HepG2 (cell line): Measurements from ENCODE around the gene MEF2B.

ENCODE experiments used
- AFF4 ChIP-seq: sonication (generic); formaldehyde crosslinking; IDR thresholded peaks from 2 replicates; pipeline ENCODE4 v1.4.0; 2020; ENCODE audit warnings: missing genetic modification reagents
- CTCF ChIP-seq: sonication (generic); formaldehyde crosslinking; IDR thresholded peaks from 2 replicates; pipeline ENCODE4 v1.5.0; 2020; ENCODE audit warnings: mild to moderate bottlenecking, missing genetic modification reagents, moderate library complexity
- EZH2 ChIP-seq: conservative IDR thresholded peaks from 2 replicates; pipeline ENCODE4 v1.6.1; 2012; ENCODE audit warnings: mild to moderate bottlenecking, low read depth, low read length, moderate library complexity
- IRF2 ChIP-seq: IDR thresholded peaks from 2 replicates; pipeline ENCODE4 v1.6.1; 2018; ENCODE audit warnings: missing genetic modification reagents, missing compliant biosample characterization
- MAFF ChIP-seq: IDR thresholded peaks from 2 replicates; pipeline ENCODE4 v1.6.1; 2011; ENCODE audit warnings: low read depth, low read length, improper control_type of control experiment
- NCOR1 ChIP-seq: fragments of 200-600 bp; sonication (generic); IDR thresholded peaks from 2 replicates; pipeline ENCODE4 v1.7.0; 2017; ENCODE audit warnings: antibody characterized with exemption, low read length, borderline replicate concordance
- NR2C2 ChIP-seq: sonication (generic); formaldehyde crosslinking; IDR thresholded peaks from 2 replicates; pipeline ENCODE4 v1.4.0; 2020; ENCODE audit warnings: missing genetic modification reagents, mild to moderate bottlenecking, moderate library complexity, borderline replicate concordance
- RAD21 ChIP-seq: fragments of 450-650 bp; formaldehyde crosslinking; IDR thresholded peaks from 2 replicates; pipeline ENCODE4 v1.5.0; 2020; ENCODE audit warnings: mild to moderate bottlenecking
- STAG1 ChIP-seq: sonication (generic); formaldehyde crosslinking; IDR thresholded peaks from 2 replicates; pipeline ENCODE4 v1.4.0; 2020; ENCODE audit warnings: missing genetic modification reagents
- ZBTB1 ChIP-seq: sonication (generic); formaldehyde crosslinking; IDR thresholded peaks from 2 replicates; pipeline ENCODE4 v1.4.0; 2020; ENCODE audit warnings: missing genetic modification reagents, borderline replicate concordance
- ZNF121 ChIP-seq: sonication (generic); formaldehyde crosslinking; IDR thresholded peaks from 2 replicates; pipeline ENCODE4 v1.5.0; 2020; ENCODE audit warnings: mild to moderate bottlenecking, missing genetic modification reagents

GRCh38 chr19:19107654-19108053 is 62.4 kb downstream of the MEF2B start:
- TF ChIP-seq CTCF (CRISPR knock-in tag) (no peak), ZNF121 (CRISPR knock-in tag) (no peak), RAD21 (CRISPR knock-in tag) (no peak), AFF4 (CRISPR knock-in tag) (no peak), MAFF (no peak), ZBTB1 (no peak), STAG1 (CRISPR knock-in tag) (no peak), IRF2 (CRISPR knock-in tag) (no peak), EZH2 (no peak), NR2C2 (CRISPR knock-in tag) (no peak), NCOR1 (no peak)
